ENCODE data around the gene LRATD1.

The LRATD1 gene

DNA sequence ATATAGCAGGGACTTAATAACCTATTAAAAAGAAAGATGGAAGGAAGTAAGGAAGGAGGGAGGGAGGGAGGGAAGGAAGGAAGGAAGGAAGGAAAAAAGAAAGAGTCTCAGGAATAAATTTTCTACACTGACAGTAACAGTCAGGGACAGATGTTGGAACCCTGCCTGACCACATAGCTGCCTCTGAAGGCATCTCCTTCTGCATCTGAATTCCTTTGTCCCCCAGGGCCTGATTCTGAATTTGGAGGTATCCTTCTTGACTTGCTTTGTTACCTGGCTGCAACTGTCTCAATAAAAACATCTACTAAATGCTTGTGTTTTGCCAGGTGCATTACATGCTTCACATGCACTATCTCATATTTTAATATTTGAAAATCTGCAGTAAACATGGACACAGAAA lies 17.4 kb upstream of the LRATD1 start:
- Histone ChIP-seq H3K4me3 (ENCODE audit: low read depth, low read length) (no peak overlapping the region), H3K27ac (ENCODE audit: extremely low read depth, low read depth, low read length) (no peak overlapping the region), H3K9me3 (ENCODE audit: control insufficient read depth, insufficient read depth, low read depth, low read length) (no peaks in the 10 kb centered on the region), H3K4me1 (ENCODE audit: control insufficient read depth, insufficient read depth, low read length) (no peaks in the 10 kb centered on the region), H3K36me3 (ENCODE audit: control insufficient read depth in 2 of 2, insufficient read depth in 1 of 2, low read length in 2 of 2) (no peaks in the 10 kb centered on the region)
- TF ChIP-seq ZFHX2 (tag by site-specific recombination; conservative IDR thresholded peaks at IDR 0.05) (no peak), KLF8 (tag by site-specific recombination; IDR thresholded peaks at IDR 0.05) (no peak), OVOL3 (tag by site-specific recombination; IDR thresholded peaks at IDR 0.05) (no peak), ZBTB17 (tag by site-specific recombination; IDR thresholded peaks at IDR 0.05) (no peak), ZNF561 (tag by site-specific recombination; IDR thresholded peaks at IDR 0.05; ENCODE audit: borderline replicate concordance) (no peak), ZNF549 (tag by site-specific recombination; IDR thresholded peaks at IDR 0.05) (no peak), BCL11A (tag by site-specific recombination; IDR thresholded peaks at IDR 0.05; ENCODE audit: low read depth) (no peak), SP3 (tag by site-specific recombination; IDR thresholded peaks at IDR 0.05) (no peak), ZBTB8A (tag by site-specific recombination; IDR thresholded peaks at IDR 0.05) (no peak), HOXA7 (CRISPR knock-in tag; IDR thresholded peaks at IDR 0.05; ENCODE audit: borderline replicate concordance) (no peak)
- TF ChIP-seq, protein P1, sequence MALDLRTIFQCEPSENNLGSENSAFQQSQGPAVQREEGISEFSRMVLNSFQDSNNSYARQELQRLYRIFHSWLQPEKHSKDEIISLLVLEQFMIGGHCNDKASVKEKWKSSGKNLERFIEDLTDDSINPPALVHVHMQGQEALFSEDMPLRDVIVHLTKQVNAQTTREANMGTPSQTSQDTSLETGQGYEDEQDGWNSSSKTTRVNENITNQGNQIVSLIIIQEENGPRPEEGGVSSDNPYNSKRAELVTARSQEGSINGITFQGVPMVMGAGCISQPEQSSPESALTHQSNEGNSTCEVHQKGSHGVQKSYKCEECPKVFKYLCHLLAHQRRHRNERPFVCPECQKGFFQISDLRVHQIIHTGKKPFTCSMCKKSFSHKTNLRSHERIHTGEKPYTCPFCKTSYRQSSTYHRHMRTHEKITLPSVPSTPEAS (tag by site-specific recombination; IDR thresholded peaks at IDR 0.05), result no peak
- TF ChIP-seq, protein P2, sequence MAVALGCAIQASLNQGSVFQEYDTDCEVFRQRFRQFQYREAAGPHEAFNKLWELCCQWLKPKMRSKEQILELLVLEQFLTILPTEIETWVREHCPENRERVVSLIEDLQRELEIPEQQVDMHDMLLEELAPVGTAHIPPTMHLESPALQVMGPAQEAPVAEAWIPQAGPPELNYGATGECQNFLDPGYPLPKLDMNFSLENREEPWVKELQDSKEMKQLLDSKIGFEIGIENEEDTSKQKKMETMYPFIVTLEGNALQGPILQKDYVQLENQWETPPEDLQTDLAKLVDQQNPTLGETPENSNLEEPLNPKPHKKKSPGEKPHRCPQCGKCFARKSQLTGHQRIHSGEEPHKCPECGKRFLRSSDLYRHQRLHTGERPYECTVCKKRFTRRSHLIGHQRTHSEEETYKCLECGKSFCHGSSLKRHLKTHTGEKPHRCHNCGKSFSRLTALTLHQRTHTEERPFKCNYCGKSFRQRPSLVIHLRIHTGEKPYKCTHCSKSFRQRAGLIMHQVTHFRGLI (tag by site-specific recombination; IDR thresholded peaks at IDR 0.05), result no peak
- TF ChIP-seq, protein P3, sequence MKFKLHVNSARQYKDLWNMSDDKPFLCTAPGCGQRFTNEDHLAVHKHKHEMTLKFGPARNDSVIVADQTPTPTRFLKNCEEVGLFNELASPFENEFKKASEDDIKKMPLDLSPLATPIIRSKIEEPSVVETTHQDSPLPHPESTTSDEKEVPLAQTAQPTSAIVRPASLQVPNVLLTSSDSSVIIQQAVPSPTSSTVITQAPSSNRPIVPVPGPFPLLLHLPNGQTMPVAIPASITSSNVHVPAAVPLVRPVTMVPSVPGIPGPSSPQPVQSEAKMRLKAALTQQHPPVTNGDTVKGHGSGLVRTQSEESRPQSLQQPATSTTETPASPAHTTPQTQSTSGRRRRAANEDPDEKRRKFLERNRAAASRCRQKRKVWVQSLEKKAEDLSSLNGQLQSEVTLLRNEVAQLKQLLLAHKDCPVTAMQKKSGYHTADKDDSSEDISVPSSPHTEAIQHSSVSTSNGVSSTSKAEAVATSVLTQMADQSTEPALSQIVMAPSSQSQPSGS (tag by site-specific recombination; IDR thresholded peaks at IDR 0.05; ENCODE audit: low read depth), result no peak
- POLR2A ChIA-PET, result no interaction called here
- CTCF ChIA-PET, result no interaction called here

DNA sequence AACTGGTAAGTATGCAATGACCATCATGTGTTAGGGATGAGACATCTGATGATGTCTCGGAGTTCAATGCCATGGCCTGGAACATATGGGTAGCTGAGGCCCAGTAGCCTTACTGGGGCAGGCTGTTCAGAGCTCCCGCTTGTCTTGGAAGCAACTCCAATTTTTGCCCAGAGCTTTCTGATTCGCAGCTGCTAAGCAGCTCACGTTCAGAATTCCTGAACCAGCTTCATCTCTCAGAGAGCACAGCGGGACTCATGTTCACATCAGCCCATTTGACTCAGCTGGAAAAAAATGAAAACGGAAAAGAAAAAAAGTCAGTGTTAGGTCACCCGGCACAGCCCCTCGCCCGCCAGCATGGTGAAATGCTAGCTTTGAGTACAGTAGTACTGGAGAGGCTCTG lies 16.8 kb upstream of the LRATD1 start:
- no peaks in the 10 kb centered on the region for H3K36me3 ChIP-seq (ENCODE audit: control insufficient read depth in 2 of 2, insufficient read depth in 1 of 2, low read length in 2 of 2)
- H3K9me3 ChIP-seq (ENCODE audit: control insufficient read depth, insufficient read depth, low read depth, low read length), result no peaks in the 10 kb centered on the region
- H3K4me1 ChIP-seq (ENCODE audit: control insufficient read depth, insufficient read depth, low read length), result no peaks in the 10 kb centered on the region
- ChIA-PET CTCF (no interaction called here), POLR2A (no interaction called here)
- H3K4me3 ChIP-seq (ENCODE audit: low read depth, low read length), result no peak overlapping the region
- H3K27ac ChIP-seq (ENCODE audit: extremely low read depth, low read depth, low read length), result no peak overlapping the region
- TF ChIP-seq ZNF416 (tag by site-specific recombination; IDR thresholded peaks at IDR 0.05), result no peak

DNA sequence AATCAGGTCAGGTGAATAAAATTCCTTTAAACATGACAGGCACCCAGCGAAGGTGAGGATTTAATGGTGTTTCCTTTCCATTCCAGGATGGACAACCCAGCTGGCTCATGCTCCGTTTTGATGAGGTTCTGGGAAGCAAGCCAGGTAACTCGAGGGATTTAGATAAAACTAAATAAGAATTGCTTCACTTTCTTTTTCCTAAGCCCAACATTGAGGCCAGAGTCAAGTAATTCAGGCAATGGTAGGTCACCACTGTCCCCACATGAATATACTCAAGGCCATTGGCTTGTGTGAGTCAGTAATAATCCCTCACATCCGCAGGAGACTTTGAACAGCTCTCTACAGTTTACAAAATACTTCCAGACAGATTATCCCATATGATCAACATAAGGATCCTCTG lies 16.2 kb upstream of the LRATD1 start:
- no peaks in the 10 kb centered on the region for H3K4me1 ChIP-seq (ENCODE audit: control insufficient read depth, insufficient read depth, low read length)
- ChIA-PET CTCF (no interaction called here), POLR2A (no interaction called here)
- no peaks in the 10 kb centered on the region for H3K36me3 ChIP-seq (ENCODE audit: control insufficient read depth in 2 of 2, insufficient read depth in 1 of 2, low read length in 2 of 2)
- H3K9me3 ChIP-seq (ENCODE audit: control insufficient read depth, insufficient read depth, low read depth, low read length), result no peaks in the 10 kb centered on the region
- no peak for TF ChIP-seq HOXA7 (CRISPR knock-in tag; IDR thresholded peaks at IDR 0.05; ENCODE audit: borderline replicate concordance)
- TF ChIP-seq, protein P4, sequence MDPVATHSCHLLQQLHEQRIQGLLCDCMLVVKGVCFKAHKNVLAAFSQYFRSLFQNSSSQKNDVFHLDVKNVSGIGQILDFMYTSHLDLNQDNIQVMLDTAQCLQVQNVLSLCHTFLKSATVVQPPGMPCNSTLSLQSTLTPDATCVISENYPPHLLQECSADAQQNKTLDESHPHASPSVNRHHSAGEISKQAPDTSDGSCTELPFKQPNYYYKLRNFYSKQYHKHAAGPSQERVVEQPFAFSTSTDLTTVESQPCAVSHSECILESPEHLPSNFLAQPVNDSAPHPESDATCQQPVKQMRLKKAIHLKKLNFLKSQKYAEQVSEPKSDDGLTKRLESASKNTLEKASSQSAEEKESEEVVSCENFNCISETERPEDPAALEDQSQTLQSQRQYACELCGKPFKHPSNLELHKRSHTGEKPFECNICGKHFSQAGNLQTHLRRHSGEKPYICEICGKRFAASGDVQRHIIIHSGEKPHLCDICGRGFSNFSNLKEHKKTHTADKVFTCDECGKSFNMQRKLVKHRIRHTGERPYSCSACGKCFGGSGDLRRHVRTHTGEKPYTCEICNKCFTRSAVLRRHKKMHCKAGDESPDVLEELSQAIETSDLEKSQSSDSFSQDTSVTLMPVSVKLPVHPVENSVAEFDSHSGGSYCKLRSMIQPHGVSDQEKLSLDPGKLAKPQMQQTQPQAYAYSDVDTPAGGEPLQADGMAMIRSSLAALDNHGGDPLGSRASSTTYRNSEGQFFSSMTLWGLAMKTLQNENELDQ (tag by site-specific recombination; IDR thresholded peaks at IDR 0.05; ENCODE audit: low read depth), result no peak
- TF ChIP-seq, protein P5, sequence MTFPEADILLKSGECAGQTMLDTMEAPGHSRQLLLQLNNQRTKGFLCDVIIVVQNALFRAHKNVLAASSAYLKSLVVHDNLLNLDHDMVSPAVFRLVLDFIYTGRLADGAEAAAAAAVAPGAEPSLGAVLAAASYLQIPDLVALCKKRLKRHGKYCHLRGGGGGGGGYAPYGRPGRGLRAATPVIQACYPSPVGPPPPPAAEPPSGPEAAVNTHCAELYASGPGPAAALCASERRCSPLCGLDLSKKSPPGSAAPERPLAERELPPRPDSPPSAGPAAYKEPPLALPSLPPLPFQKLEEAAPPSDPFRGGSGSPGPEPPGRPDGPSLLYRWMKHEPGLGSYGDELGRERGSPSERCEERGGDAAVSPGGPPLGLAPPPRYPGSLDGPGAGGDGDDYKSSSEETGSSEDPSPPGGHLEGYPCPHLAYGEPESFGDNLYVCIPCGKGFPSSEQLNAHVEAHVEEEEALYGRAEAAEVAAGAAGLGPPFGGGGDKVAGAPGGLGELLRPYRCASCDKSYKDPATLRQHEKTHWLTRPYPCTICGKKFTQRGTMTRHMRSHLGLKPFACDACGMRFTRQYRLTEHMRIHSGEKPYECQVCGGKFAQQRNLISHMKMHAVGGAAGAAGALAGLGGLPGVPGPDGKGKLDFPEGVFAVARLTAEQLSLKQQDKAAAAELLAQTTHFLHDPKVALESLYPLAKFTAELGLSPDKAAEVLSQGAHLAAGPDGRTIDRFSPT (tag by site-specific recombination; IDR thresholded peaks at IDR 0.05), result no peak
- no peak overlapping the region for H3K4me3 ChIP-seq (ENCODE audit: low read depth, low read length)
- H3K27ac ChIP-seq (ENCODE audit: extremely low read depth, low read depth, low read length), result no peak overlapping the region

All from HEK293 (cell line).